Activated CD8-positive, alpha-beta T cell treated with anti-CD3 and anti-CD28 coated beads for 36 hours (primary cell): Measurements from ENCODE around the gene FCHSD2. TPM values are rescaled to one million over a fixed set of nuclear protein-coding genes. Genes with fewer than 3 reads are reported as not detected.
A peak's percentile ranks its signal among the peaks of the same experiment; 100 is the strongest.

Experiments used
- ATAC-seq: fragments of 200-7000 bp; cut with Tn5 transposase; one replicate; pipeline ENCODE4 v1.10.0; 2021; ENCODE audit warnings: mild to moderate bottlenecking, moderate library complexity
- CTCF ChIA-PET: fragments of 350-600 bp; sonication (Branson Sonifier 250); formaldehyde crosslinking; loops from one replicate; lab custom pipeline; 2021; ENCODE audit warnings: antibody characterized with exemption; lab: Charles Lee
- POLR2A ChIA-PET: fragments of 350-600 bp; sonication (Branson Sonifier 250); formaldehyde crosslinking; loops from one replicate; lab custom pipeline; 2021; ENCODE audit warnings: antibody characterized with exemption; lab: Charles Lee
- DNase-seq: peaks from one replicate; pipeline ENCODE4 v3.0.0-alpha.2; 2020
- H3K27ac Mint-ChIP-seq: one replicate; pipeline ENCODE4 v1.8.0; 2021; ENCODE audit warnings: mild to moderate bottlenecking, mixed read lengths
- H3K27me3 Mint-ChIP-seq: one replicate; pipeline ENCODE4 v1.8.0; 2021; ENCODE audit warnings: mixed read lengths
- H3K36me3 Mint-ChIP-seq: one replicate; pipeline ENCODE4 v1.8.0; 2021; ENCODE audit warnings: low read depth, mixed read lengths
- H3K4me1 Mint-ChIP-seq: one replicate; pipeline ENCODE4 v1.8.0; 2021; ENCODE audit warnings: low read depth, mixed read lengths
- H3K4me3 Mint-ChIP-seq: one replicate; pipeline ENCODE4 v1.8.0; 2021; ENCODE audit warnings: mild to moderate bottlenecking, moderate library complexity, mixed read lengths
- H3K9me3 Mint-ChIP-seq: one replicate; pipeline ENCODE4 v1.8.0; 2021; ENCODE audit warnings: mixed read lengths
- intact Hi-C: fragments of 100-400 bp; cut with micrococcal nuclease; formaldehyde crosslinking; loops from one replicate; pipeline ENCODE4 v1.10.0; 2022
- total RNA-seq, 2 experiments: library from RNA; stranded (reverse); gene quantifications; one replicate each; pipeline ENCODE4 v1.2.3, GENCODE V29; 2021
- TF ChIP-seq, protein P1 (sequence below): fragments of 200-600 bp; IDR thresholded peaks from one replicate; pipeline ENCODE4 v1.8.0; 2022; ENCODE audit warnings: antibody characterized with exemption, mild to moderate bottlenecking

Gene FCHSD2
- total RNA-seq, 2 experiments from 2014 or later, result 23.6 to 24.8 TPM

DNA sequence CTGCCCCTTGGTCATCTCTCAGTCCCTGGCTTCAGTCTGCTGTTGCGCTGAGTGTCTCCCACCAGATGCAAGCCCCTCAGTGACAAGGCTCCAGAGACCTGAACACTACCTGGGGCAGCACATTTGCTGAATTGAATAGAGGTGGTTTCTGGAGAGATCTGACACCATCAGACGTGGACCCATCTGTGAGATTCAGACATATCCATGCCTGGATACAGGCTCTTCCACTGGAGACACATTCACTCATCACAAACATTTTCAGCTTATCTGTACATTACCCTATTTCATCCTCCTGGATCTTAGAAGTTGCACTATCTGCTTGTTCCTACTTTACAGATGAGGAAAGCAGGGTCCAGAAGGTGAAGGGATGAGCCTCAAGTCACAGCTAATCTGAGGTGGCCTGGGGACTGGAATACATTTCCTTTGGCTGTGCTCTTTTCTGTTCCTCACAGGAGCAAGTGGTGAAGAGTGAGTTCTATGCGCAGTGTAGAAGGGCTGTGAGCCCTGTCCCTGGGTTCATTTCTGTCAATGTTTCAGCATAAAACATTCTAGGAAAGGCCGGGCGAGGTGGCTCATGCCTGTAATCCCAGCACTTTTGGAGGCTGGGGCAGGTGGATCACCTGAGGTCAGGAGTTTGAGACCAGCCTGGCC, 308.9 kb downstream of the FCHSD2 start:
- H3K36me3 Mint-ChIP-seq, result peaks cover 4% of the 10 kb centered on the region
- H3K4me3 Mint-ChIP-seq, result no peak overlapping the region
- no peak for DNase-seq
- ChIA-PET POLR2A (interaction anchor here (0.5 to 2.9 kb wide), 5 partner anchors 8 to 108 kb away, joined by 3 to 9 read pairs (median 5); no protein-coding TSS in a partner anchor), CTCF (interaction anchor here (1.7 to 1.9 kb wide), 2 partner anchors 345 to 347 kb away, joined by 5 to 7 read pairs; no protein-coding TSS in a partner anchor)
- peaks cover 7% of the 10 kb centered on the region for H3K4me1 Mint-ChIP-seq
- intact Hi-C loops, result loop anchor here (10.0 kb wide), 1 partner anchor 352 kb away; no protein-coding TSS in a partner anchor
- H3K27ac Mint-ChIP-seq, result peak overlapping the region; percentile 17
- TF ChIP-seq, protein P1, sequence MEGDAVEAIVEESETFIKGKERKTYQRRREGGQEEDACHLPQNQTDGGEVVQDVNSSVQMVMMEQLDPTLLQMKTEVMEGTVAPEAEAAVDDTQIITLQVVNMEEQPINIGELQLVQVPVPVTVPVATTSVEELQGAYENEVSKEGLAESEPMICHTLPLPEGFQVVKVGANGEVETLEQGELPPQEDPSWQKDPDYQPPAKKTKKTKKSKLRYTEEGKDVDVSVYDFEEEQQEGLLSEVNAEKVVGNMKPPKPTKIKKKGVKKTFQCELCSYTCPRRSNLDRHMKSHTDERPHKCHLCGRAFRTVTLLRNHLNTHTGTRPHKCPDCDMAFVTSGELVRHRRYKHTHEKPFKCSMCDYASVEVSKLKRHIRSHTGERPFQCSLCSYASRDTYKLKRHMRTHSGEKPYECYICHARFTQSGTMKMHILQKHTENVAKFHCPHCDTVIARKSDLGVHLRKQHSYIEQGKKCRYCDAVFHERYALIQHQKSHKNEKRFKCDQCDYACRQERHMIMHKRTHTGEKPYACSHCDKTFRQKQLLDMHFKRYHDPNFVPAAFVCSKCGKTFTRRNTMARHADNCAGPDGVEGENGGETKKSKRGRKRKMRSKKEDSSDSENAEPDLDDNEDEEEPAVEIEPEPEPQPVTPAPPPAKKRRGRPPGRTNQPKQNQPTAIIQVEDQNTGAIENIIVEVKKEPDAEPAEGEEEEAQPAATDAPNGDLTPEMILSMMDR, result no peak
- no peaks in the 10 kb centered on the region for H3K9me3 Mint-ChIP-seq
- no peaks in the 10 kb centered on the region for H3K27me3 Mint-ChIP-seq
- no peak for ATAC-seq

DNA sequence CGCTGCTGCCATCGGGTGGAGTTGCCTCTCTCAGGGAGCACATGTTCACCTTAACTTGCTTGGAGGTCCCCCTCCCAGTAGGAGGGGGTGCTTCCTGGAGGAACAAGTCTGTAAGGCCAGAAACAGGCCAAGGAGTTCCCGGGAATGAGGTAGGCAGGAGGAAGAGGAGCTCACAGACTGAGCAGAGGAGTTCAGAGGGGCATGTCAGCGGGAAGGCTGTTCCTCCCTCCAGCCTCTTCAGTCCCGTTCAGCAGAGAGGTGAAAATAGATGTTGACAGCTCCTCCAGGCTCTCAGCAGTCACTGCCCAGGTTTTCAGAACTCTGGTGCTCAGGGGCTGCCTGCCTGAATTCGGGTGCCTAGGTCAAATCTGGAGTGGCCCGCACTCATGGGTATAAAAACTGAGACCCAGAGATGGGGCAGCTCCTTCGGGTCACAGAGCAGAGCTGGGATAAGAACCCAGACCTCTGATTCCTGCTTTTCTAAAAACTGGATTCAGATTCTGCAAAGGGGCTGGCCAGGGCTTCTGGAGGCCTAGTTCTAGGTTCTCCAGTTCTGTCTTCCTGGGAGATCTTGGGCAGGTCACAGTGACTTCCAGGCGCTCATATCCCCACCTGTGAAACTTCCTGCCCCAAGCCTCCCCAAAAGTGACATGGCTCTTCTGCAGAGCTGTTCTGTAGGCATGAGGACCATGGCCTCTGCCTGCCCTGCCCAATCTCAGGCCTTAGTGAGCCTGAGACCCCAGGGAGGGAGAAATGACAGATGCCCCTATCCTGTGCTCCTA, 309.6 kb downstream of the FCHSD2 start:
- intact Hi-C loops, result loop anchor here (10.0 kb wide), 1 partner anchor 352 kb away; no protein-coding TSS in a partner anchor
- no peak overlapping the region for H3K4me3 Mint-ChIP-seq
- ATAC-seq (no peak), DNase-seq (no peak)
- peak overlapping the region; percentile 20 for H3K27ac Mint-ChIP-seq
- H3K36me3 Mint-ChIP-seq, result peaks cover 4% of the 10 kb centered on the region
- TF ChIP-seq, protein P1, result no peak
- CTCF ChIA-PET, result interaction anchor here (0.6 to 3.4 kb wide), 14 partner anchors 8 to 348 kb away, joined by 3 to 43 read pairs (median 4); partner anchors contain the start of gene FCHSD2
- H3K9me3 Mint-ChIP-seq, result no peaks in the 10 kb centered on the region
- POLR2A ChIA-PET, result interaction anchor here (0.8 to 2.9 kb wide), 4 partner anchors 9 to 107 kb away, joined by 3 to 9 read pairs (median 6); no protein-coding TSS in a partner anchor
- peaks cover 9% of the 10 kb centered on the region for H3K4me1 Mint-ChIP-seq
- H3K27me3 Mint-ChIP-seq, result no peaks in the 10 kb centered on the region

DNA sequence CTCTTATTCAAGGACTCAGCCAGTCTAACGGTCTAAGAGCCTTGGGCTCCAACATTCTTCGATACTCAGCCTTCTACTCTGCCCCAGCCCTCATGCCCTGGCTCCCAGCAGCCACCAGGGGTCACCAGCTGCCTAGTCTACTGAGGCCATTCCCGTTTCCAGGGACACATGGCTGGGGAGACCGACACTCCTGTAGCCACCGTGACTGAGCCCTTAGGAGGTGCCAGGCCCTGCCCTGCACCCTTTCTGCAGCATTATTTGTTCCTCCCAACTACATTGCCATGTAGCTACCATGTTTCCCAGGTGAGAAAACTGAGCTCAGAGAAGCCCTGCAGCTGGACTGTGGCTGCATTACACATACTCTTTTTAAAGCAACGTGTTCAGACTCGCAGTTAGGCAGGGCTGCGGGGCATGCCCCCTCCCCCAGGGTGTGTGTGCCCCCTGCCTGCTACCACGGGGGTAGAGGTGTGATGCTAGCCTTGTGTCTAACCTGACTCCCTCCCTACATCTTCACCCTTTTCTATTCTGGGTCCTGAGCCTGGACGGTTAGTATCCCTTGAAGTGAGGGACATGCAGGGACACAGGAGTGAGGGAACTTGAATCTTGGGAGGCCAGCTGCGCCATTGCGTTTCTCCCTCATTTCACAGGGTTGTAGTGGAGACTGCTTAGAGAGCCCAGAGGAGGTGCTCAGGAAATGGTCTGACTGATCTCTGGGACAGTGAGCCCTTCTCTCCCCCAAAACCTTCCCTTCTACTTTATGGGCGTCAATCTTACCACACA, 310.4 kb downstream of the FCHSD2 start:
- Mint-ChIP-seq H3K9me3 (no peaks in the 10 kb centered on the region), H3K4me1 (peaks cover 14% of the 10 kb centered on the region), H3K4me3 (no peak overlapping the region), H3K27ac (peak overlapping the region; percentile 33), H3K36me3 (peaks cover 9% of the 10 kb centered on the region), H3K27me3 (no peaks in the 10 kb centered on the region)
- ChIA-PET POLR2A (interaction anchor here (0.8 to 2.9 kb wide), 5 partner anchors 9 to 106 kb away, joined by 3 to 9 read pairs (median 5); no protein-coding TSS in a partner anchor), CTCF (interaction anchor here (0.6 to 3.4 kb wide), 18 partner anchors 9 to 349 kb away, joined by 3 to 43 read pairs (median 4); partner anchors contain the start of gene FCHSD2)
- DNase-seq, result peak; percentile 48
- TF ChIP-seq, protein P1, result peak; percentile 55
- peak; percentile 60 for ATAC-seq
- intact Hi-C loops, result loop anchor here (10.0 kb wide), 1 partner anchor 353 kb away; no protein-coding TSS in a partner anchor

GRCh38 chr11:72829884-72830533, 312.1 kb downstream of the FCHSD2 start:
- no peaks in the 10 kb centered on the region for H3K9me3 Mint-ChIP-seq
- intact Hi-C loops, result loop anchor here (10.0 kb wide), 1 partner anchor 355 kb away; no protein-coding TSS in a partner anchor
- peaks cover 12% of the 10 kb centered on the region for H3K4me1 Mint-ChIP-seq
- ATAC-seq (no peak), DNase-seq (no peak)
- ChIA-PET POLR2A (interaction anchor here (0.9 to 7.3 kb wide), 2 partner anchors 15 to 227 kb away, joined by 3 to 37 read pairs; partner anchors contain the start of gene ATG16L2), CTCF (interaction anchor here (3.4 kb wide), 1 partner anchor 348 kb away, joined by 43 read pairs; no protein-coding TSS in a partner anchor)
- peaks cover 9% of the 10 kb centered on the region for H3K36me3 Mint-ChIP-seq
- no peak overlapping the region for H3K4me3 Mint-ChIP-seq
- no peaks in the 10 kb centered on the region for H3K27me3 Mint-ChIP-seq
- TF ChIP-seq, protein P1, result no peak
- peak overlapping the region; percentile 6 for H3K27ac Mint-ChIP-seq
